GM08714 (cell line): ENCODE measurements around the gene TRIM39.
"Not testable (repeated sequence)": the region's sequence is repeated elsewhere in the genome, so short reads cannot be mapped to it uniquely, and the experiment has no call there.

Source experiments
- H3K4me3 ChIP-seq: fragments of 200-500 bp; sonication (Bioruptor generic); 2 replicates; pipeline ENCODE4 v1.5.1; 2014; ENCODE audit warnings: mild to moderate bottlenecking, low read length, inconsistent platforms
- ZNF274 ChIP-seq: IDR thresholded peaks from 2 replicates; pipeline ENCODE4 v1.6.1; 2012; ENCODE audit warnings: mild to moderate bottlenecking, low read depth, low read length

Gene TRIM39

DNA sequence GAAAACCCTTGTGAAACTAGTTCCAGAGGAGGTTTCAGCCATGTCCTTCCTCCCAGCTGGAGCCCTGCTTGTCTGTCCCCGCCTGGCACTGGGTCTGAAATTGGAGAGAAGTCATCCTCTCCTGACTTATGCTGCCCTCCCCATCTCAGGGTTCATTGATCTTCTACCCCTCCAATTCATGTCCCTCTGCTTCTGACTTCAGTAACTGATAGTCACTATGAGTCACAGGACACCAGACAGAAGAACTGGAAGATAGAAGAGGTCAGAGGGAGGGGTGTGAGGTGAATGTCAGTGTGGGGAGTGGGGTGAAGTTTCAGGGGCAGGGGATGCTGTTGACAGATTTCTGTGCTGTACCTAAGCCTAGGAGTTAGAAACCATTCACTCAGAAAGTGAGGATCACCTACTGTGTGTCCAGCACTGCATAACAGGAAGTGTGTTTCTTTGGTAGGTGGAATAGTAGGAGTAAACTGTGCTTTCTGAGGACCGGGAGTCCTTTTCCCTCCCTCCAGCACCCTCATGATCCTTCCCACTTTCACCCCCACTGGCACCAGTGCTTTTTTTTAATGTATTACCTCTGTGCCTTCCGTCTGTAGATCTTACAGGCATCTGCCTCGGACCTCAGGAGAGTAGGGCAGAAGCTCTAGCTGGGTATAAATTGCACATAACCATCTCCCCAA is 17.6 kb downstream of the TRIM39 start:
- peak overlapping the region; percentile 90; the same call in 1 of the 2 replicates for H3K4me3 ChIP-seq
- TF ChIP-seq ZNF274 = no peak

DNA sequence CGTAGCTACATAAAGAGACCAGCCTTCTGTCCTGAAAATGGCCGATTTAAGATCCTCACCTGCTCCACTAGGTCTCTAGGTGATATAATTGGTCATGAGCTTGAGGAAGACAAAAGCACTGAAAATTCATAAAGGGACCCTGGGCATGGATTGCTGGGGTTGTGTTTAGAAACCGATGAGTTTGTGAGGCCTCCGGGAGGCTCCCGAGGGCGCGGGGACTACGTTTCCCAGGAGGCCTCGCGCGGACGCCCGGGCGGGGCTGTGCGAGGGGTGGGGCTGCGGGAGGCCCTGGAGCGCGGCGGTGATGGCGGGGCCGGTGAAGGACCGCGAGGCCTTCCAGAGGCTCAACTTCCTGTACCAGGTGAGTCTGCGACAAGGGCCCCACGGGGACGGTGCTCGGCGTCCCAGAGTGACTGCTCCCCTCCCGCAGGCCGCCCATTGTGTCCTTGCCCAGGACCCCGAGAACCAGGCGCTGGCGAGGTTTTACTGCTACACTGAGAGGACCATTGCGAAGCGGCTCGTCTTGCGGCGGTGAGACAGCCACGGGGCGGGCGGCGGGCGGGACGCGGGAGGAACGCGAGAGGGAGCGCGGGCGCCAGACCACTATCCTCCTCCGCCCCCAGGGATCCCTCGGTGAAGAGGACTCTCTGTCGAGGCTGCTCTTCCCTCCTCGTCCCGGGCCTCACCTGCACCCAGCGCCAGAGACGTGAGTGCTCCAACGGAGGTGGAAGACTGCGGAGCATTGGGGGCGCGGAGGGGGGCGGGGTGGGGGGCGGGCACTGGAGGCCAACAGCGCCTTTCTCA is 18.3 kb downstream of the TRIM39 start, which contains the start of gene RPP21:
TSS of gene RPP21 (plus strand) at position 289 of the 804 bp plus-strand sequence. CDS start at position 305, 16 bp downstream.
- peak within 1 kb of the TSS; percentile 90 for H3K4me3 ChIP-seq
- TF ChIP-seq ZNF274 = no peak

DNA sequence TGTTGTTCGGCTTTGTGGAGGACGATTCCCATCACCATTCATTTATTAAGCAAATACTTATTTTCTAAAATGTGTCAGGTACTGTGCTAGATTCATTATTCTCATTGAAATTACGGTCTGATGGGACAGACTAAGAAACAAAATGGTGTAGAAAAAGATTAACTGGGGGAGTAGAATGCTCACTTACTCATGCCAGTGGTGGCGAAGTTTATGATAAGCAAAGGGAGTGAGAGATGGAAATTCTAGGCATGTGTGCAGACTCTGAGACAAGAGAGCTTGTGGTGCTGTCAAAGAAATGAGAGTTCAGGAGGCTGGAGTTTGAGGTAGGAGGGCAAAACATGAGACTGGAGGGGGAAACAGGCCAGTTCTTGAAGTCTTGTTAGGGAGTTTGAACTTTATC is 19.1 kb downstream of the TRIM39 start:
- TF ChIP-seq ZNF274 = no peak
- H3K4me3 ChIP-seq = peak overlapping the region; percentile 90

DNA sequence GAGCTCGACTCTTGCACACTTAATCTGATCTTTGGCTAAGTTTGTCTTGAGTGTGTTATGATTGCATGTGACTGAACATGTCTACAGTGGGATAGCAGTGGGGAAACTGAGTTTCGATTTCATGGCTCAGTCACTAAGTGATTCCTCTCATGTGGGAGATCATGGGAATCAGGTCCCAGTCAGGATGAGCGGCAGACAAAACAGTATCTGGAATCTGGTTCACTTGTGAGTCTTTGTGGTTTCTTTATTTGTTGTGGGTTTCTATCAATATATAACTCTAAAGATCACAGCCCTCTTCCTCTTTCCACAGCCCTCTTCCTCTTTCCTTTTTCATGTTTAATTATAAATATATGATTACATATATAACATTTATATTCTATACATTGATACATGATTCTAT is 22.2 kb downstream of the TRIM39 start:
- no peak for TF ChIP-seq ZNF274
- H3K4me3 ChIP-seq = no peak overlapping the region; the same call in 1 of the 2 replicates

DNA sequence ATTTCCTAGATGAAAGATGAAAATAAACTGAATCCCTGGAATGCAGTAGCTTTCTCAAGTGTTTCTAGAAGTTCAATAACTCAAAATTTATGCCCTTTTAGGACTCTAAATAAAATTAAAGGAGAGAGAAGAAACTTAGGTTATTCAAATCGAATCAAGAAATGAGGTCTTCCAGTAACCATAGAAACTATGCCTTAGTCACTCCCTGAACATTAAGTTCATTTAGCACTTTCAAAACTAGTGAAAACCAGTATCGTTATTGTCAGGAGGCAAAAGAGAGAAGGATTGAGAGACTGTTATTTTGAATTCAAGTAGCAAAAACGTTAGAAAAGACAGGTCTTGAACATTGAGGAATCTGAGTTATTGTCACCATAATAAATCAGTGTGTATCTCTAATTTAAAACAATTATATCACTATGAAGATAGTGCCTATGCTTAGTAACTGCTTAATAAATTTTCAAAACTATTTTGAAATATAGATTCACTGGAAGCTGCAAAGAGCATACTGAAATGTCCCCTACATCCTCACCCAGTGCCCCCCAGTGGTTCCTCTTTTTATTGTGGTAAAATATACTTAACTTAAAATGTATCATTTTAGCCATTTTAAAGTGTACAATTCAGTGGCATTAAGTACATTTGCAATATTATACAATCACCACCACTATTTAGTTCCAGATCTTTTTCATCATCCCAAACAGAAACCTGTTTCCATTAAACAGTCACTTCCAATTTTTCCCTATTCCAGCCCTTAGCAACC is 22.9 kb downstream of the TRIM39 start:
- no peak for TF ChIP-seq ZNF274
- H3K4me3 ChIP-seq = no peak overlapping the region

DNA sequence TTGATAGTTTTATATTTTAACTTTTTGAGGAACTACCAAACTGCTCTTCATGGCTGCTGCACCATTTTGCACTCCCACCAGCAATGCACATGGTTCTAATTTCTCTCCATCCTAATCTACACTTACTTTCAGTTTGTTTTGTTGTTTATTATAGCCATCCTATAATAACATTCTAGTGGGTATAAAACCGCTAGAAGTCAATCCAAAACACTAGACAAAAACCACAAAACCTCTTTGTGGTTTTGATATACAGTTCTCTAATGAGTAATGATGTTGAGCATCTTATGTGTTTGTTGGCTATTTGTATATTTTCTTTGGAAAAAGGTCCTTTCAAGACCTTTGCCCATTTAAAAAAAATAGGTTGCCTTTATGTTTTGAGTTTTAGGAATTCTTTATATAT is 23.8 kb downstream of the TRIM39 start:
- no peak for TF ChIP-seq ZNF274
- H3K4me3 ChIP-seq = no peak overlapping the region

DNA sequence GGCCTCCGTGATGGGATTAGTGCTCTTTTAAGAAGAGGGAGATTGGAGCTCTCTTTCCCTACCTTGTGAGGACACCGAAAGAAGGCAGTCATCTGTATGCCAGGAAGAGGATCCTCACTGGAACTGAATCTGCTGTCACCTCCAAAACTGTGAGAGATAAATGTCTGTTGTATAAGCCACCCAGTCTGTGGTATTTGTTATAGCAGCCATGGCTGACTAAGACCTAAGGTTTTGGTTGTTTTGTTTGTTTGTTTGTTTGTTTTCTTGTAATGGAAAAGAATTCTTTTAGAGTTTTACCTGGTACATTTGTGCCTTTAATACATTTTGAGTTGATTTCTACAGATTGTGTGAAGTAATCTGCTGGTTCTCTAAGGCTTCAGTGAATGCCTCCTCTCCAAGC is 25.8 kb downstream of the TRIM39 start:
- no peak for TF ChIP-seq ZNF274
- no peak overlapping the region for H3K4me3 ChIP-seq

DNA sequence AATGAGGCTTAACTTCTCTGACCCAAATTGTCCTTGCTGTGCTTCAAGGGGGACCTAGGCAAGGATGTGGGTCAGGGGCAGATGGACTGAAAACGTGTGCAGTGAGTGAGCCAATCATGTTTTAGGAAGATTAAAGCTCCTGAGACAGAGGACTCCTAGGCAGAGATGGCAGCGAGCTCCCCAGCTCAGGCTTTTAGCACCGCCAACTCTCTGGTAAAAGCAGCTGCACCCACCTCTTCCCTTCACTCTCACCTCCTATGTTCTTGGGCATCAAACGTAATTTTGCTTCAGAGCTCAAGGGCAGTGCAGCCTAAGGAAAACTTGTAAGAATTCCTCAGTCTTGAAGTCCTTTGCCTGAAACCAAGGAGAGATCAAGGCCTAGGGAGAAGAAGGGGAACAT is 28.6 kb downstream of the TRIM39 start:
- no peak overlapping the region for H3K4me3 ChIP-seq
- TF ChIP-seq ZNF274 = no peak

DNA sequence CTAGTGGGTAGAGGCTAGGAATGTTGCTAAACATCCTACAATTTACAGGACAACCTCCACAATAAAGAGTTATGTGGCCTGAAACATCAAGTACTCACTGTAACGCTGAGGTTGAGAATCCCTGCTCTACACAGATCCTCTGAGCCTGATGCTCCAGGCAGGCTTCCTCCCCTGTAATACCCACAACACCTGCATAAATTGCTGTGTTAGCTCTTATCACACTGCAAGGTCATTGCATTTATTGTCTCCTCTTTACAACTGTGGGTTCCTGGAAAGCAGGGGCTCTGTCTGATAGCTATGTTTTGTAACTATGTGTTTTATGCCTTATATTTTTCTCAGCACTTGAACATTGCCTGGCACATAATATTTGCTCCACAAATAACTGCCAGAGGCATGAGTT is 29.8 kb downstream of the TRIM39 start:
- no peak for TF ChIP-seq ZNF274
- H3K4me3 ChIP-seq = no peak overlapping the region

DNA sequence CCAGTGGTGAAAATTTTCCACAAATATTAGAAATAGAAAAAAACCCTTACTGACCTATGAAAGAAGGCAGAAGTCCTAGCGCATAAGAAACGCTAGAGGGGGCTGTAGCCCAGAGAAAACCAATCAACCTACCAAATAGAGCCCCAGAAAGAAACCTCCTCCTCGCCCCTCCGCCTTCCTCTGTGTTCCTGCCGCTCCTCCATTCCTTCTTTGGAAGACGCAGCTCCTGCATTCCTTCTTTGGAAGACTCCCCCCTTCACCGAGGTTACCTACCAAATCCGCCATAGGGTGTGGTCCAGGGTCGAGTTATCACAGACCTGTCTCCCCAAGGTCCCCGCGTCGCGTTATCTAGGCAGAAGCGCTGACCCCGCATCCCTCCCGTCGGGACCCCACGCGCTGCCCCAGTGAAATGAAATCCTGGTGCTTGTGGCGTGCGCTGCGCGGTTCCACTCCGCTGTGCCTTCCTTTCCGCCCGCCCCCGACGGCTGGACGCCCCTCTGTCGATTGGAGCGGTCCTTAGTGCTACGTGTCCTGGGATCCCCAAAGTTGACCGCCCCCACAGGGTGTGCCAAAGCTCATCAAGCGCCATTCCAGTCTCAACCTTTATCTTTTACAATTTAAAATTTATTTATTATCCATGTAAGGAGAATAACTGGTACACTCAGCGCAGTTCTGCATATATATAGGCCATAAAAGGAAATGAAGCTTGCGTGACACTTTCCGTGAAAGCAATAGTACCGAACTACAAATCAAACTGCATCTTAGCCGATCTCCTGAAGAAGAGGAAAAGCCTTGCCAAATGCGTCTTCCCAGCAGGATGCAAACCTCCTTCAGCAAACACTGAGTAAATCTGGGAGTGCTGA is 31.2 kb downstream of the TRIM39 start:
- peak overlapping the region; percentile 23; the same call in 1 of the 2 replicates for H3K4me3 ChIP-seq
- TF ChIP-seq ZNF274 = no peak

DNA sequence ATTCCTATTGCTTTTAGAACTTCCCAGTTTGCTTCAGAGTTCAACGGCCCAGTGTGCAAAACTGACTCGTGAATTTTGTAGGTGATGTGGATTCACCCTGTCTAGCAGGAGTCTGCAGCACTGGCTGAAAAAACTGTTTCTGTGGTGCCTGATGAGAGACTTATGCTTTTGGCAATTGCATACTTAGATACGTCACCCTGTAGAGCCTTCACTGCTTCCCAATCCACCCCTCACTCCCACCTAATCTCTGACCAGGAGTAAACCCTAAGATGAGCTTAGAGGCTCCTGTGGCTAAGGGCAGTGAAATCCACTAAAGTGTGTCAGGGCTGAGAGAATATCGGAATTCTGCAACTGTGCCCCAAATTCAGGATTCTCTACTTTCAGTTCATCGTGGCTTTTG is 32.5 kb downstream of the TRIM39 start:
- TF ChIP-seq ZNF274 = no peak
- H3K4me3 ChIP-seq = no peak overlapping the region

DNA sequence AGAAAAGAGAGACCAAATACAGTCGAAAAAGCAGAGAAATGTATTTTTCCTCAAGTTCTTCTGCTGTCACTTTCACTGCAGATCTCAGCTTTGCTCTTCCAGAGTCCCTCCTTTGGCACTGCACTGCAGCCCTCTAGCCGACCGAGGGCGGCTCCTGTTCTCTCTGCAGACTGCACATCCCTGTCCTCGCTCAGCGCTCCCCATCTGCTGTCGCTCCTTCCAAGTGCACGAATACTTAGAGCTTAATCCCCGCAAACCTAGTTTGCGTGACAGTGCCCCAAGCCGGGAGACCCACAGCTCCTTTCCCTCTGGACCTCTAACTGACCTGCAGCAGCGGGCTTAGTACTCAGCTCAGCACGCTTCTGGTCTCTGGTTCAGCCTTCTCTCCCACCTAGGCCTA is 33.4 kb downstream of the TRIM39 start:
- H3K4me3 ChIP-seq = no peak overlapping the region
- no peak for TF ChIP-seq ZNF274

DNA sequence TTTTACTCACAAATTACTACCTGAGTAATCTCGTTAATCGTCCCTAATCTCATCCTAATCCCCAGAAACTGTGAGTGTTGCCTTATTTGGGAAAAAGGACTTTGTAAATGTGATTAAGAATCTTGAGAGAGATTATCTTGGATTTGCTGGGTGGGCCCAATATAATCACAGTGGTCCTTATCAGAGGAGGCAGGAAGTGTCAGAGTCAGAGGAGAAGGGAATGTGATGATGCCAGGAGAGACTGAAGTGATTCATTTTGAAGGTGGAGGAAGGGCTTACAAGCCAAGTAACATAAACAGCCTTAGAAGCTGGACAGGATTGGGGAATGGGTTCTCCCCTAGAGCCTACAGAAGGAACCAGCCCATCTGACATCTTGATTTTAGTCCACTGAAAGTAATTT is 34.9 kb downstream of the TRIM39 start:
- no peak for TF ChIP-seq ZNF274
- no peak overlapping the region for H3K4me3 ChIP-seq

DNA sequence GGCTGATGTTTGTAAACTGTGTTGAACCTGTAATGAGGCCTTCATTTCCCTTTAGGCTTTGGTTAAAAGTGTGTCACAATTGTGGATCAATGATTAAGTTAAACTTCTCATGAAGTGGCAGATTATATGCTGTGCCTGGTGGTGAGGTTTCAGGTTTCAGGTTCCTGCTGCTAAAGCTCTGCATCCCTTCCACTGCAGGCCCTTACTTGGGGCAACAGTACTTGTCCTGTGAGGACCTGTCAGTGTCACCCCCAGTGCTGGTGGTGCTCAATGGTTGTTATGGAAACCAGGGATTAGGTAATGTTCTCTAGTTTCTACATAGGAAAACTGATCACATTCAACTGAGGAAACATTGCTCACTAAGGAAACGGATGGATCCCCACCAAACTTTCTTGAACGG is 36.7 kb downstream of the TRIM39 start:
- no peak overlapping the region for H3K4me3 ChIP-seq
- no peak for TF ChIP-seq ZNF274

DNA sequence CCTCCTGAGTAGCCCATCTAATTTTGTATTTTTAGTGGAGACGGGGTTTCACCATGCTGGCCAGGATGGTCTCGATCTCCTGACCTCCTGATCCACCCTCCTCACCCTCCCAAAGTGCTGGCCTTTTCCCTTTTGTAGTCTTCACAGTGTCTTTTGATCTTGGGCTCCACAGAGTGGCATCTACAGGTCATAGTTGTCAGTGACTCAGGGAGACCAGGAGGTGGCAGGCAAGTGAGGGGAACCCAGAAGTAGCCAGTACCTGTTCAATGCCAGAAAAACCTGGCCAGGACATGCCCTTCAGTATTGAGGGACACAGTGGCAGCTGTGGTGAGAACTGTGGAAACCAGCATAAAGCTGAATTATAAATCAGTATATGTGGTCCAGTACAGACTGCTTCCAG is 37.9 kb downstream of the TRIM39 start:
- TF ChIP-seq ZNF274 = no peak
- H3K4me3 ChIP-seq = no peak overlapping the region

DNA sequence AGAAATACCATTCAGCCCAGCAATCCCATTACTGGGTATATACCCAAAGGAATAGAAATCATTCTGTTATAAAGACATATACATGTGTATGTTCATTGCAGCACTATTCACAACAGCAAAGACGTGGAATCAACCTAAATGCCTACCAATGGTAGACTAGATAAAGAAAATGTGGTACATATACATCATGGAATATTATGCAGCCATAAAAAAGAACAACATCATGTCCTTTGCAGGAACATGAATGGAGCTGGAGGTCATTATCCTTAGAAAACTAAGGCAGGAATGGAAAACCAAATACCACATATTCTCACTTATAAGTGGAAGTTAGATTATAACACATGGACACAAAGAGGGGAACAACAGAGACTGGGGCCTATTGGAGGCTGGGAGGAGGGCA is 42.6 kb downstream of the TRIM39 start:
- not testable (repeated sequence) for H3K4me3 ChIP-seq
